Activated naive CD4-positive, alpha-beta T cell treated with anti-CD3 and anti-CD28 coated beads, Interleukin-2, amount 50 U/mL, for 24 hours (primary cell): Measurements from ENCODE around the gene CBX2.

ENCODE experiments used
- H3K27ac Mint-ChIP-seq: one replicate; pipeline ENCODE4 v1.8.0; 2021; ENCODE audit warnings: mild to moderate bottlenecking, mixed read lengths
- H3K27me3 Mint-ChIP-seq: one replicate; pipeline ENCODE4 v1.8.0; 2021; ENCODE audit warnings: mixed read lengths
- H3K36me3 Mint-ChIP-seq: one replicate; pipeline ENCODE4 v1.8.0; 2021; ENCODE audit warnings: mixed read lengths
- H3K4me1 Mint-ChIP-seq: one replicate; pipeline ENCODE4 v1.8.0; 2021; ENCODE audit warnings: mixed read lengths
- H3K4me3 Mint-ChIP-seq: one replicate; pipeline ENCODE4 v1.8.0; 2021; ENCODE audit warnings: mild to moderate bottlenecking, mixed read lengths
- H3K9me3 Mint-ChIP-seq: one replicate; pipeline ENCODE4 v1.8.0; 2021; ENCODE audit warnings: mixed read lengths

Gene CBX2

GRCh38 chr17:79796763-79797491 is 19.0 kb downstream of the CBX2 start, which contains the start of gene CBX8:
Gene CBX8 (minus strand): TSS chr17:79797077. CDS start chr17:79796998, 79 bp downstream.
- Mint-ChIP-seq H3K4me1 (peaks cover 30% of the 10 kb centered on the region), H3K9me3 (no peaks in the 10 kb centered on the region), H3K36me3 (peaks cover 2% of the 10 kb centered on the region), H3K27ac (peak within 1 kb of the TSS; percentile 88), H3K4me3 (peak within 1 kb of the TSS; percentile 87), H3K27me3 (peaks cover 28% of the 10 kb centered on the region)

- Mint-ChIP-seq H3K36me3 (peaks cover 2% of the 10 kb centered on the region), H3K27me3 (peaks cover 25% of the 10 kb centered on the region), H3K4me1 (peaks cover 32% of the 10 kb centered on the region), H3K27ac (no peak overlapping the region), H3K4me3 (no peak overlapping the region), H3K9me3 (no peaks in the 10 kb centered on the region)
These were observed 19.7 kb downstream of the CBX2 start for GRCh38 chr17:79797492-79798298.

GRCh38 chr17:79798299-79799173 is 20.6 kb downstream of the CBX2 start:
- peak overlapping the region; percentile 46 for H3K27ac Mint-ChIP-seq
- peaks cover 2% of the 10 kb centered on the region for H3K36me3 Mint-ChIP-seq
- peaks cover 25% of the 10 kb centered on the region for H3K27me3 Mint-ChIP-seq
- peaks cover 32% of the 10 kb centered on the region for H3K4me1 Mint-ChIP-seq
- no peaks in the 10 kb centered on the region for H3K9me3 Mint-ChIP-seq
- peak overlapping the region; percentile 66 for H3K4me3 Mint-ChIP-seq

GRCh38 chr17:79799174-79799537 is 21.2 kb downstream of the CBX2 start:
- H3K36me3 Mint-ChIP-seq: no peaks in the 10 kb centered on the region
- no peaks in the 10 kb centered on the region for H3K9me3 Mint-ChIP-seq
- H3K4me1 Mint-ChIP-seq: peaks cover 32% of the 10 kb centered on the region
- H3K4me3 Mint-ChIP-seq: peak overlapping the region; percentile 57
- H3K27ac Mint-ChIP-seq: peak overlapping the region; percentile 67
- H3K27me3 Mint-ChIP-seq: peaks cover 24% of the 10 kb centered on the region

GRCh38 chr17:79799538-79800324 is 21.8 kb downstream of the CBX2 start:
- H3K27me3 Mint-ChIP-seq: peaks cover 29% of the 10 kb centered on the region
- peaks cover 38% of the 10 kb centered on the region for H3K4me1 Mint-ChIP-seq
- peak overlapping the region; percentile 57 for H3K4me3 Mint-ChIP-seq
- H3K36me3 Mint-ChIP-seq: no peaks in the 10 kb centered on the region
- H3K27ac Mint-ChIP-seq: peak overlapping the region; percentile 67
- no peaks in the 10 kb centered on the region for H3K9me3 Mint-ChIP-seq

- peak overlapping the region; percentile 88 for H3K27ac Mint-ChIP-seq
- H3K9me3 Mint-ChIP-seq: no peaks in the 10 kb centered on the region
- H3K4me1 Mint-ChIP-seq: peaks cover 46% of the 10 kb centered on the region
- no peaks in the 10 kb centered on the region for H3K36me3 Mint-ChIP-seq
- peak overlapping the region; percentile 66 for H3K4me3 Mint-ChIP-seq
- H3K27me3 Mint-ChIP-seq: peaks cover 35% of the 10 kb centered on the region
These were observed 22.6 kb downstream of the CBX2 start for GRCh38 chr17:79800325-79801155.

GRCh38 chr17:79801156-79802038 is 23.4 kb downstream of the CBX2 start:
- Mint-ChIP-seq H3K27me3 (peaks cover 41% of the 10 kb centered on the region), H3K36me3 (no peaks in the 10 kb centered on the region), H3K4me3 (no peak overlapping the region), H3K4me1 (peaks cover 43% of the 10 kb centered on the region), H3K9me3 (no peaks in the 10 kb centered on the region), H3K27ac (peak overlapping the region; percentile 51)

GRCh38 chr17:79802039-79802735 is 24.2 kb downstream of the CBX2 start:
- H3K4me3 Mint-ChIP-seq: no peak overlapping the region
- peak overlapping the region; percentile 51 for H3K27ac Mint-ChIP-seq
- peaks cover 47% of the 10 kb centered on the region for H3K27me3 Mint-ChIP-seq
- peaks cover 42% of the 10 kb centered on the region for H3K4me1 Mint-ChIP-seq
- no peaks in the 10 kb centered on the region for H3K9me3 Mint-ChIP-seq
- no peaks in the 10 kb centered on the region for H3K36me3 Mint-ChIP-seq

GRCh38 chr17:79802736-79803420 is 24.9 kb downstream of the CBX2 start:
- no peak overlapping the region for H3K4me3 Mint-ChIP-seq
- no peaks in the 10 kb centered on the region for H3K9me3 Mint-ChIP-seq
- H3K27ac Mint-ChIP-seq: no peak overlapping the region
- H3K27me3 Mint-ChIP-seq: peaks cover 50% of the 10 kb centered on the region
- peaks cover 42% of the 10 kb centered on the region for H3K4me1 Mint-ChIP-seq
- no peaks in the 10 kb centered on the region for H3K36me3 Mint-ChIP-seq

GRCh38 chr17:79803421-79803996 is 25.6 kb downstream of the CBX2 start:
- Mint-ChIP-seq H3K27me3 (peaks cover 53% of the 10 kb centered on the region), H3K4me3 (no peak overlapping the region), H3K36me3 (no peaks in the 10 kb centered on the region), H3K4me1 (peaks cover 41% of the 10 kb centered on the region), H3K27ac (peak overlapping the region; percentile 51), H3K9me3 (no peaks in the 10 kb centered on the region)

GRCh38 chr17:79803997-79804855 is 26.3 kb downstream of the CBX2 start:
- Mint-ChIP-seq H3K36me3 (no peaks in the 10 kb centered on the region), H3K4me3 (peak overlapping the region; percentile 69), H3K27ac (peak overlapping the region; percentile 85), H3K4me1 (peaks cover 44% of the 10 kb centered on the region), H3K9me3 (no peaks in the 10 kb centered on the region), H3K27me3 (peaks cover 56% of the 10 kb centered on the region)
